ENCODE data around the gene MAP7.
A peak's percentile ranks its signal among the peaks of the same experiment; 100 is the strongest.
"Not testable (repeated sequence)": the region's sequence is repeated elsewhere in the genome, so short reads cannot be mapped to it uniquely, and the experiment has no call there.

Gene MAP7

DNA sequence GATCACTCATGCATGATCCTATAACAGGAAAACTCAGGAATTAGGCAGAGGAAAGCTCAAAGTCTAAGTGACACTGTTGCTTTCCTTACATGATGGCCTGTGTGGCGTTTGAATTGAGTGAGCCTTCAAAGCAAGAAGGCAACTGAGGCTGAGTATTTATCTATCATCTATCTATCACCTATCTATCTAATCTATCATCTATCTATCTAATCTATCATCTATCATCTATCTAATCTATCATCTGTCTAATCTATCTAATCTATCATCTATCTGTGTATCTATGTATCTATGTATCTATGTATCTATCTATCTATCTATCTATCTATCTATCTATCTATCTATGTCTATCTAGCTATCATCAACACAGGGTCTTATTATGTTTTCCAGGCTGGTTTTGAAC lies 218.8 kb downstream of the MAP7 start:
- no peak for DNase-seq

DNA sequence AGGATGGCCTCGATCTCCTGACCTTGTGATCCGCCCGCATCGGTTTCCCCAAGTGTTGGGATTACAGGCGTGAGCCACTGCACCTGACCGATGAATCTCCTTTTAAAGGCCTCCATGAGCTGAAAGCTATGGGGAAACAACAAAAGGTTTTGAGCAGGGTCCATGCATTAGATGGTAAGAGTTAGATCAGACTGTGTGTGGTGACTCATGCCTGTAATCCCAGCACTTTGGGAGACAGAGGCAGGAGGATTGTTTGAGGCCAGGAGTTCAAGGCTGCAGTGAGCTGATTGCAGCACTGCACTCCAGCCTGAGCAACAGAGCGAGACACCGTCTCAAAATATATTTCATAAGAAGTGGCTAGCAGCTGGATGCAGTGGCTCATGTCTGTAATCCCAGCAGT lies 219.6 kb downstream of the MAP7 start:
- no peak for DNase-seq

- no peak for DNase-seq
Measured at GRCh38 chr6:136326038-136326553, 224.1 kb downstream of the MAP7 start.

- no peak for DNase-seq
Measured at GRCh38 chr6:136324686-136325380, 225.4 kb downstream of the MAP7 start.

DNA sequence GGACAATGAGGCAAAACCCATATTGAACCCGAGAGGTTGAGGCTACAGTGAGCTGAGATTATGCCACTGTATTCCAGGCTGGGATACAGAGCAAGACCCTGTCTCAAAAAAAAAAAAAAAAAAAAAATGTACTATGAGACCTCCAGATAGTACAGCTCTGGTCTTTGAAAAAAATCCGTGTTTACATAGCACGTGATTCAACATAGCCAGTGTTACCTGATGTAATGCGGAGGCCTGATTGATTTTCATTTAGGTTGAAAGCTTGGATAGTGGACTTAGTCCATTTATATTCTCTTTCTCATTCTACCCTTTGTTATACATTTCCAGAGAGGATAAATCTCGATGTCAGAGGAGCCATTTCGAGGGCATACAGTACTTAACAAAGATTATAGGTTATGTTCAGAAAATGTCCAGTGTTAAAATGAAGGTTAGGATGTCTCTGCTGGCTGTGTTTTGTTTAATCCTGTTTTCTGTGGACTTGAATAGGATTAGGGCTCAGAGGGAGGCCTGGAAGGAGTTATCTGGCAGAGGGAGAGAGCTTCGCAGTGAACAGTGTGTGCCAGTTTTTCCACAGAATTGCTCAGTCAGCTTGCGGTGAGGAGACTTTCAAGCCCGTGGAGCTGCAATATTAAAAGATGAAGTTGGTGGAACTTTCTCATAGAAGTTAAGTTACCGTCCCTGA lies 226.7 kb downstream of the MAP7 start:
- DNase-seq, result no peak

GRCh38 chr6:136319732-136320131 lies 230.5 kb downstream of the MAP7 start:
- DNase-seq, result no peak

DNA sequence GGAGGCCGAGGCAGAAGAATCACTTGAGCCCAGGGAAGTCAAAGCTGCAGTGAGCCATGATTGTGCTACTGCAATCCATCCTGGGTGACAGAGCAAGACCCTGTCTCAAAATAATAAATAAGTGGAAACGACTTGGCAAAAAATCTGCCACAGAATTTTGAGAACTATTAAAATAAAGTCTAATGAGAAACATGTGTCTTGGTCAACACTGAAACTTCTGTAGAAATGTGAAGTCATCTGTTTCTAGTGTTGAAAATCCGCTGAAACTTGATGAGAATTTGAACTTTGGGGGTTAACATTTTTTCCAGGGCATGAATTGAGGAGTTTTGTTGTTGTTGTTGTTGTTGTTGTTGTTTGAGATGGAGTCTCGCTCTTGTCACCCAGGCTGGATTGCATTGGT lies 231.5 kb downstream of the MAP7 start:
- DNase-seq, result no peak

DNA sequence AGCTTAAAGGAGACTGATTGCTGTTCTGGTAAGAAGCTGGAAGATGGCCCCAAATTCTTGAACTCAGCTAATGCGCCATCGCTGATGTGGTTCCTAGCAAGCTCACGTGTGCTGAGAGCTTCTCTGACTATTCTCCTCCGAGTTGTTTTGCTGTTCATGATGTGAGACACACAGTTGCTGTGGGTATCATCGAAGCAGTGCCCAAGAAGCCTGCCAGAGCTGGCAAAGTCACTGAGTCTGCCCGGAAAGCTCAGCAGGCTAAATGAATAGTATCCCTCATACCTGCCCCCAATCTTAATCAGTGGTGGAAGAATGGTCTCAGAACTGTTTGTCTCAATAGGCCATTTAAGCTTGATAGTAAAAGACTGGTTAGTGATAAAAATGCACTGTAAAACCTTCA lies 232.3 kb downstream of the MAP7 start:
- no peak for DNase-seq

DNA sequence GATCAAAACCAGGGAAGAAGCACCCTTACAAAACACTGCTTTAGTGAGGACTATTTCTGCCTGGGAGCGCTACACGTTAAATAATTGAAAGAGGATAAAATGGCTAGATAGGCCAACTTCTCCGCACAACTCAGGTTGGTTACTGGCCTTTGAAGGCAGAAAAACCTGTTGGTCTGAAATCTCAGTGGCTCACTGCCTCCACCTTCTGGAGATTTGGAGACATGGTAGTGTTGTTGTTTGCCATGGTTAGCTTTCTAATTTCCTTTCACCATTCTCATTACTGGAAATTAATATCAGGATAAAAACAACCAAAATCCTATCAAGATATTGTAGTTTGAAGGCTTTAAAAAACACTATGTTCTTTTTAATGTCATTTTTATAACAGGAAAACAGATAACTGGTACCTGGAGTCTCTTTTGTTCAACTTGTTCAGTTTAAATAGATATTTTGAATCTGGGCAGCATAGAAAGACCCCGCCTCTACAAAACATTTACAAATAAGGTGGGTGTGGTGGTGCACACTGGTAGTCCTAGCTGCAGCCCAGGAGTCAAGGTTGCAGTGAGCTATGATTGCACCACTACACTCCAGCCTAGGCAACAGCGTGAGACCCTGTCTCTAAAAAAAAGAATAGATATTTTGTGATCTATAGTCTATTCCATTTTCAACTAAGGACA lies 233.1 kb downstream of the MAP7 start:
- DNase-seq, result peak; percentile 31

DNA sequence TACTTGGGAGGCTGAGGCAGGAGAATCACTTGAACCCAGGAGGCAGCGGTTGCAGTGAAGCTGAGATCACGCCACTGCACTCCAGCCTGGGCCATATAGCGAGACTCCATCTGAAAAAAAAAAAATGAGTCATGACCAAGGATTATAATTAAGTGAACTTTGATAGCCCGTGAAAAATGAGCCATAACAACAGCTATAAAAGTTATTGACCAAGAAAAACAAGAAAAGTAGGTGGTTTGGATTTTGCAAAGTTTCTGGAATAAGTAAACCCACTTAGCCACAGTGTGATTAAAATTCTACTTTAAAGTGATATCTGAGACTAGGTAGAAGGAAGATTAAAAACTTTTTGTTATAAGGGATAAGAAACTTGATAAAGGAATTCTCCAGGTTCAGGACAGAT lies 234.6 kb downstream of the MAP7 start:
- DNase-seq, result no peak

GRCh38 chr6:136312975-136313374 lies 237.2 kb downstream of the MAP7 start:
- no peak for DNase-seq

DNA sequence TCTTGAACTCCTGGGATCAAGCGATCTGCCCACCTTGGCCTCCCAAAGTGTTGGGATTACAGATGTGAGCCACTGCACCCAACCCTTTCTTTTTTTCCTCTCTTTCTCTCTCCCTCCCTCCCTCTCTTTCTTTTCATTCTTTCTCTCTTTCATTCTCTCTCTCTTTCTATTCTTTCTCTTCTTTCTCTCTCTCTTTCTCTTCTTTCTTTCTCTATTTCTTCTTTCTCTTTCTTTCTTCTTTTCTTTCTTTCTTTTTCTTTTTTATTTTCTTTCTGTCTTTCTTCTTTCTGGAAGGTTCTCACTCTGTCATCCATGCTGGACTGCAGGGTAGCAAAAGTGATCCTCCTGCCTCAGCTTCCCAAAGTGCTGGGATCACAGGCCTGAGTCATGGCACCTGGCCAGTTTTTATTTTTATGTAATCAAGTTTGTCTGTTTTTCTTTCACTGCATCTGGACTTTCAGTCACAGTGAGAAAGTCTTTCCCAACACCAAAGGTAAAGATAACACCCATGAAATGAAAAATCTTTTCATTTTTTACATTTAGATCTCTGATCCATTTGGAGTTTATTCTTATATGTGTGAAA lies 240.4 kb downstream of the MAP7 start:
- DNase-seq, result no peak

DNA sequence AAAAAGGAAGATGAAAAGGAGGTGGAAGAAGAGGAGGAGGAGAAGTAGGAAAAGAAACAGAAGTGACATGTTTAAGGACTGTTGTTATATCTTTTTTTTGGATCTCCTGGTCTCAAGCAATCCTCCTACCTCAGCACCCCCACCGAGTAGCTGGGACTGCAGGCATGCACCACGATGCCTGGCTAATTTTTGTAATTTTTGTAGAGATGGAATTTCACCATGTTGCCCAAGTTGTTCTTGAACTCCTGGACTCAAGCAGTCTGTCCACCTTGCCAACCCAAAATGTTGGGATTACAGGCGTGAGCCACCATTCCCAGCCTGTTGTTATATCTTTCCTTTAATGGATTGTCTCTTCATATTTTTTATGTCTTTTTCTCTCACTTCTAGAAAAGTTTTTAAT lies 241.1 kb downstream of the MAP7 start:
- no peak for DNase-seq

DNA sequence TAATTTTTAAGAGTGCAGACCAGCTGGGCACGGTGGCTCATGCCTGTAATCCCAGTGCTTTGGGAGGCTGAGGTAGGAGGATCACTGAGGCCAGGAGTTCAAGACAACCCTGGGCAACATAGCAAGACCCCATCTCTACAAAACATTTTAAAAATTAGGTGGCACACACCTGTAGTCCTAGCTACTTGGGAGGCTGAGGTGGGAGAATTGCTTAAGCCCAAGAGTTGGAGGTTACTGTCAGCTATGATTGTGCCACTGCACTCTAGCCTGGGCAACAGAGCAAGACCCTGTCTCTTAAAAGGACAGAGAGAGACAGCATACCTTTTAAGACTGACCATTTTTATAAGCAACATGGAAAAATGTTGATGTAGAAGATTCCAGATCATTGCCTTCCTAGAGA lies 241.8 kb downstream of the MAP7 start:
- not testable (repeated sequence) for DNase-seq

DNA sequence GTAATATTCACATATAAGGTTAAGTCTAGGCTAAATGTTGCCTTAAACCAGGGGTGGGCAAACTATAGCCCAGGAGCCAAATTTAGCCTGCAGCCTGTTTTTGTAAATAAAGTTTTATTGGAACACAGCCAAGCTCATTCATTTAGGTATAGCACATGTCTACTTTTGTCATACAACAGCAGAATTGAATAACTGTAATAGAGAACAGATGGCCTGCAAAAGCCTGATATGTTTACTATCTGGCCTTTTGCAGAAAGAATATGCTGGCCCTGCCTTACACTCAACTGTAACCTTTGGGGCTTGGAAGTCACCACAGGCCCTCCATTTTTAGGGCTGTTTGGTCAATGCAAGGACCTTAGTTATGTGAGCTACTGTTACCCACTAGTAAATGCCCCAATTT lies 242.9 kb downstream of the MAP7 start:
- no peak for DNase-seq

- DNase-seq, result no peak
Measured at GRCh38 chr6:136306466-136306865, 243.8 kb downstream of the MAP7 start.

GRCh38 chr6:136304410-136304809 lies 245.8 kb downstream of the MAP7 start:
- no peak for DNase-seq

DNA sequence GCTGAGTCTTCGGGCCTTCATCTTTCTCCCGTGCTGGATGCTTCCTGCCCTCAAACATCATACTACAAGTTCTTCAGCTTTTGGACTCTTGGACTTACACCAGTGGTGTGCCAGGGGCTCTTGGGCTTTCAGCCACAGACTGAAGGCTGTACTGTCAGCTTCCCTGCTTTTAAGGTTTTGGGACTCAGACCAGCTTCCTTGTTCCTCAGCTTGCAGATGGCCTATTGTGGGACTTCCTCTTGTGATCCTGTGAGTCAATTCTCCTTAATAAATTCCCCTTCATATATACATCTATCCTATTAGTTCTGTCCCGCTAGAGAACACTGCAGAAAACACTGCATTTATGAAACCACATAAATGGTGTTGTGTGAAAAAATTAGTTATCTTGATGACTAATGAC lies 246.7 kb downstream of the MAP7 start:
- no peak for DNase-seq

GRCh38 chr6:136294621-136295020 lies 255.6 kb downstream of the MAP7 start:
- DNase-seq, result no peak

Data from stimulated activated CD4-positive, alpha-beta T cell treated with anti-CD3 and anti-CD28 coated beads, Interleukin-12 subunit alpha, Interleukin-12 subunit beta, amount 100 ng/mL, for 4 hours (primary cell).